Cardiac muscle cell (in vitro differentiated cells and primary cell): ENCODE measurements around the gene BPIFB1. TPM values are rescaled to one million over a fixed set of nuclear protein-coding genes. Genes with fewer than 3 reads are reported as not detected.

Experiments
- DNase-seq, 2 donors: peaks; one replicate each; pipeline versions ENCODE4 v3.0.0 to v3.0.0-alpha.2; 2010 to 2017; ENCODE audit warnings: low read depth in 1 of 2, low spot score in 1 of 2
- H3K27ac ChIP-seq: fragments of 200-600 bp; sonication (generic); 2 replicates; pipeline ENCODE4 v1.5.1; 2016
- H3K27me3 ChIP-seq: fragments of 200-600 bp; sonication (generic); 2 replicates; pipeline ENCODE4 v1.6.0; 2016; ENCODE audit warnings: control low read depth
- H3K36me3 ChIP-seq: fragments of 200-600 bp; sonication (generic); 2 replicates; pipeline ENCODE4 v1.5.1; 2016; ENCODE audit warnings: control low read depth
- H3K4me1 ChIP-seq: fragments of 200-600 bp; sonication (generic); 2 replicates; pipeline ENCODE4 v1.8.1; 2017; ENCODE audit warnings: low read depth, mild to moderate bottlenecking, mixed run types
- H3K4me3 ChIP-seq: fragments of 200-600 bp; sonication (generic); 2 replicates; pipeline ENCODE4 v1.5.1; 2016; ENCODE audit warnings: mild to moderate bottlenecking
- H3K9me3 ChIP-seq: fragments of 200-600 bp; sonication (generic); 2 replicates; pipeline ENCODE4 v1.5.1; 2017; ENCODE audit warnings: low read depth, mild to moderate bottlenecking, control low read depth
- CTCF ChIP-seq: IDR thresholded peaks from 2 replicates; pipeline ENCODE4 v1.5.1; 2012; ENCODE audit warnings: low read depth, mild to moderate bottlenecking, low read length
- polyA plus RNA-seq: library from polyadenylated mRNA; unstranded; fragments of >200 nt; fragmentation: Nextera tagmentation; extraction: Ambion mirVana; gene quantifications from 2 replicates; pipeline ENCODE4 v1.2.1, GENCODE V29; 2016
- total RNA-seq: library from RNA; depleted of rRNA; stranded (reverse); fragments of >200 nt; gene quantifications from 2 replicates; pipeline ENCODE4 v1.2.3, GENCODE V29; 2016

Gene BPIFB1
- total and polyA plus RNA-seq, 2 experiments from 2014 or later = not detected

DNA sequence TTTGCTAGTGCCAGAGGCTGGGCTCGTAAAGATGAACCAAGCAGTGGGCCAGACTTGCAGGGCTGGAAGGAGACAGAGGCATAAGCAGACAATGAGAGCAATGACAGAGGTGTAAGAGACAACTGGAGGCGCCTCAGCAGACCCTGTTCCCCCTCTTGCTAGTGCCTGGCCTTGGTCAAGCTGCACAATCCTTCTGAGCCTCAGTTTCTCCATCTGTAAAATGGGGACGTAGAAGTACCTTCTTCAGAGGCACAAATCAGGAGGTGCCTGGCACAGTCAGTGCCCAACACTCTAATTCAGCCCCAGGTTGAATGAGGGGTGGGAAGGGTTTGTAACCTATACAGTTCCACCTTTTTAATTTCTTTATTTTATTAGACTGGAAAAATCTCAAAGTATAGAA is 23.2 kb downstream of the BPIFB1 start:
- TF ChIP-seq CTCF = no peak
- Histone ChIP-seq H3K9me3 (no peaks in the 10 kb centered on the region), H3K27me3 (no peaks in the 10 kb centered on the region), H3K4me1 (no peaks in the 10 kb centered on the region), H3K4me3 (no peak overlapping the region), H3K27ac (no peak overlapping the region), H3K36me3 (no peaks in the 10 kb centered on the region)
- DNase-seq = no peak

- Histone ChIP-seq H3K4me1 (no peaks in the 10 kb centered on the region), H3K4me3 (no peak overlapping the region), H3K27me3 (no peaks in the 10 kb centered on the region), H3K36me3 (no peaks in the 10 kb centered on the region), H3K9me3 (no peaks in the 10 kb centered on the region), H3K27ac (no peak overlapping the region)
- TF ChIP-seq CTCF = no peak
- no peak for DNase-seq
Observed at GRCh38 chr20:33306807-33307206, 23.8 kb downstream of the BPIFB1 start.

GRCh38 chr20:33308668-33309067 is 25.7 kb downstream of the BPIFB1 start:
- Histone ChIP-seq H3K27me3 (no peaks in the 10 kb centered on the region), H3K27ac (no peak overlapping the region)

DNA sequence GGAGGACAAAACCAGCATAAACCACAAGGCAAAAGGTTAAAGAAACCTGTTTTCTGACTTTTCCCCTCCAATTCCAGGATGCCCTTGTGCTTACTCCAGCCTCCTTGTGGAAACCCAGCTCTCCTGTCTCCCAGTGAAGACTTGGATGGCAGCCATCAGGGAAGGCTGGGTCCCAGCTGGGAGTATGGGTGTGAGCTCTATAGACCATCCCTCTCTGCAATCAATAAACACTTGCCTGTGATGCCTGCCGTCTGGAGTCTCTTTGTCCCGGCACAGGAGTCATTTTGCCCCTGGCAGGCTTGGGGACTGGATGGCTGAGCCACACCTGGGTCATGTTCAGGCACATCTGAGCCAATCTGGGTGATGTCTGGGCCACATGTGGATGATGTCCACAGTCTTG is 26.6 kb downstream of the BPIFB1 start:
- no peaks in the 10 kb centered on the region for H3K27me3 ChIP-seq
- no peaks in the 10 kb centered on the region for H3K9me3 ChIP-seq
- H3K36me3 ChIP-seq = no peaks in the 10 kb centered on the region
- H3K27ac ChIP-seq = no peak overlapping the region
- no peaks in the 10 kb centered on the region for H3K4me1 ChIP-seq
- no peak for DNase-seq
- TF ChIP-seq CTCF = no peak
- no peak overlapping the region for H3K4me3 ChIP-seq

More at GRCh38 chr20:33308668-33309067, 25.7 kb downstream of the BPIFB1 start:
- TF ChIP-seq CTCF = no peak
- H3K4me3 ChIP-seq = no peak overlapping the region
- DNase-seq = no peak
- no peaks in the 10 kb centered on the region for H3K36me3 ChIP-seq
- no peaks in the 10 kb centered on the region for H3K9me3 ChIP-seq
- H3K4me1 ChIP-seq = no peaks in the 10 kb centered on the region

- no peaks in the 10 kb centered on the region for H3K27me3 ChIP-seq
- no peak overlapping the region for H3K4me3 ChIP-seq
- no peaks in the 10 kb centered on the region for H3K36me3 ChIP-seq
- H3K9me3 ChIP-seq = no peaks in the 10 kb centered on the region
- TF ChIP-seq CTCF = no peak
- H3K27ac ChIP-seq = no peak overlapping the region
- DNase-seq = no peak
- no peaks in the 10 kb centered on the region for H3K4me1 ChIP-seq
Observed at GRCh38 chr20:33310327-33310899, 27.4 kb downstream of the BPIFB1 start.

DNA sequence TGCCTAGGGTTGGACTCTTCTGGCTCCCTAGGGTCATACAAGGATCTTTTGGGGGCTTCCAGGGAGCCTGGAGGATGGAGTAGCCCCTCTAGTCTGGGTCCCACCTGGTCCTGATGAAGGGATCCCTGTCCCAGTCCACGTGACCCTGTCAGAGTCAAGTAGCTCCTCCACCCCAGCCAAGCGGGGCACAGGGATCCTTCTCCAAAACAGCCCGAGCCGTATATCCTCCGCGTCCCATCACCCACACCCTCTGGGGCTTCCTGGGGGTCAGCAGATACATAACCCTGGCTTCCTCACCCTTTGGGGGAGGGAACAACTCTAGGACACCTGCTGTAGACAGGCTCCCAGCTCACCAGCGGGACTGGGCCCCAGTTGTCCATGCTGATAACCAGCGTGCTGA is 28.0 kb downstream of the BPIFB1 start:
- DNase-seq = no peak
- Histone ChIP-seq H3K27ac (no peak overlapping the region), H3K9me3 (no peaks in the 10 kb centered on the region), H3K4me3 (no peak overlapping the region), H3K36me3 (no peaks in the 10 kb centered on the region), H3K27me3 (no peaks in the 10 kb centered on the region), H3K4me1 (no peaks in the 10 kb centered on the region)
- no peak for TF ChIP-seq CTCF
